CD4-positive, alpha-beta T cell treated with Interferon alpha-2 for 1 hour (primary cell): ENCODE results near the gene ARHGEF28.

ENCODE experiments used
- DNase-seq, 2 donors: peaks; one replicate each; pipeline ENCODE4 v3.0.0-alpha.2; 2020 to 2022

ARHGEF28 gene

DNA sequence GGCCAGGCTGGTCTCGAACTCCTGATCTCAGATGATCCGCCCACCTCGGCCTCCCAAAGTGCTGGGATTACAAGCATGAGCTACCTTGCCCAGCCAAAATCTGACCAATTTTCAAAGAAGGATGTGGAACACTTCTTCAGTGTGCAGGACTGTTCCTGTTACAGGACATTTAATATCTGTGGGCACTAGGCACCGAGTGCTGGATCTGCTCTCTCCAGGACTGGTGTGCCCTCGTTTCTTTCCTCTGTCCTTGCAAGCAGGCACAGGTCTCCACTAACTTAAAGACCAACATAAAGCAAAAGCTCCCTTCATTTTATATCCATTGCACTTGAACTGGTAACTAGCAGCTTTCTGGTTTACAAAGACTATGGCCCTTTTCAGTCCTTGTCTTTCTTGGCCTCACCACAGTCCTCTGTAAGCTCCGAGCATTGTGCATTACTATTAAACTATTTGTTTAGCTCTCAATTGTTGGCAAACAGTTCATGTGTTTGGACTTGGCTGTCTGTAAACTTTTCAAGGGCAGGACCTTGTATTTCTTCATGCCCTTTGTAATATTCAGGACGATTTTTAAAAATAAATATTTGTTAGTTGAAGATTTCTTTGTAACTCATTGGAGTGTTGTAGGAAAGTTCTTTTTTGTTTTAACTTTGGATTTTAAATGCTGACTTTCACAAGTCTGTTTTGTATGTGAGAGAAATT is 37.3 kb downstream of the ARHGEF28 start:
- DNase-seq = no peak

DNA sequence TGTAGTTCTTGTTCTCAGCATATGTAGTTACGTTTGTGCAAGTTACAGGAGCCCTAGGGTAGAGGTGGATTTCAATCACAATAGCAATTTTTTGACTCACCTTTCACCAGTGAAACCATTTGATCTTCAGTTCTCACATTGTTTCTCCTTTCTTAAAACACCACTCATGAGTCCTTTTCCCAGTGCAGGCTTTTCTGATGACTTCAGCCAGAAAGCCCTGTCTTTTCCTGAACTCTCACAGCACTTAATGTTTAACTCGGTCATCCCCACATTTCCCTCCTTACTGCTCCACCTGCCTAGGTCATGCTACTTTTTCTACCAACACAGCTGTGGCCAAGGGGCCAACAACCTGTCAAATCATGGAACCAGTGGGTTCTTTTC is 37.9 kb downstream of the ARHGEF28 start:
- DNase-seq = no peak

DNA sequence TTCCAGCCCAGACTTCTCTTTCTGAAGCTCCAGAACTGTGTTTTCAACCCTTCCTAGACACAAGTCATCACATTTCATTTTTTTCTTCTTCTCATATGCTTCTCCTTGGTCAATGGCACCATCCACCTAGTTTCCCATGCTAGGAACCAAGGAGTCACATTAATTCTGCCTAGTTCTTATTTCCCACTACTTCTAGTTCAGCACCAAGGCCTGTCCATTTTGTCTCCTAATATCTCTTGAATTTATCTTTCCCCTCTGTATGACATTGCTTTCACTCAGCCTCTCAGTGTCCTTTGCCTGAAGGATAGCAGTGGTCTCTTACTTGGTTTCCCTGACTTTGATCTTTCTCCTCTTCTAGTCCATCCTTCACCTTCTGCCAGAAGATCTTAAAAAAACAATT is 38.8 kb downstream of the ARHGEF28 start:
- no peak for DNase-seq

DNA sequence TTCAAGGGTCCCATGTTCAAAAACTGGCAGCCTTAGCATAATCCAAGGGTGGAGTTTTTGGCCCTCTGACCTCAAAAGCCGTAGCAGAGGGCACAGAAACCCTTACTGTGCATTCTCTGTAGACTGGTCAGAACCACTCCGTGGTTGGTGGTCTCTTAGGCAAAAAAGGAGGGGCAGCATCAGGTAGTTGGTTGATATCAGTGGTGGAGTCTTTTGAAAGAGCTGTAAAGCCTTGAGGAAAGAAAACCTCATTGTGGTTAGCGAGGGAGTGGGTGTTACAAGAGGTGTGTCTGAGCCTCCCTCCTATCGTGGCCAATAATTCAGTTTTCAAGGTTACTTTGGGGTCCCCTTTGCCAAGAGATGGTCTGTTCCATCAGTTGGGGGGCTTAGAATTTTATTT is 40.9 kb downstream of the ARHGEF28 start:
- DNase-seq = no peak

DNA sequence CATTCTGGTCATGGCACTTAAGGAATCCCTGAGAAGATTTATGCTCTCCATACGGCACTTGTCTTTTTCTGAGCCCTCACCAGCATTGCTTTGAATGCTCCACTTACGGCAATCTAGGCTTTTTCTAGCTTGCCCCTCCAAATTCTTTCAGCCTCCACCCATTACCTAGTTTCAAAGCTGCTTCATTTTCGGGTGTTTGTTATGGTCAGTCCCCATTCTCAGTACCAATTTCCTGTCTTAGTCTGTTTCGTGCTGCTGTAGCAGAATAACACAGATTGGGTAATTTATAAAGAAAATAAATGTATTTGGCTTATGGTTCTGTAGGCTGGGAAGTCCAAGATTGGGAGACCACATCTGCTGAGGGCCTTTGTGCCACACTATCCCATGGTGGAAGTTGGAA is 42.0 kb downstream of the ARHGEF28 start:
- DNase-seq = no peak

DNA sequence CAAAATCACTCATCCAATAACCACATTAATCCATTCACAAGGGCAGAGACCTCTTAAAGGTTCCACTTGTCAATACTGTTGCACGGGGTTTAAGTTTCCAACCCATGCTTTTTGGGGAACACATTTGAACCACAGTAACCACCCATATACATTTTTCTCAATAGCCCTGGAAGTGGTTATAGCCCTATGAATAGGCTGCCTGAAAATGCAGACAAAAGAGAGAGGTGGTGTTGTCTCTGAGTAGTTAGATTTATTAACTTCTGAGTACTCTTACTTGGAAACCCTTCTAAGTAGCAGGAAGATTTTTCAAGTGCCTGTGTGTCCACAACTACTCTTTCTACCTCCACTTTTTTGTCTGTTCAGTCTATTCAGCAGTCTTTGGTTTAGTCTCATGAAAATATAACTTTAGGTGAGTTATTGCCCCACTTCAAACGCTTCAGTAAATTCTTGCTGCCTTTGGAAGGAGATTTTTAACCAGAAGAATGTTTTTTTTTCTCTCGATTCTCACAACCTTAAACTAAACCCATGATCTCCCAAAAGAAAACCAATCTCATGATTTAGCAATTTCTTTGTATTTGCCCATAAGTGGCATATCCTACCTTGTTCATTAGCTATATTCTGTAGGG is 42.6 kb downstream of the ARHGEF28 start:
- DNase-seq = no peak

DNA sequence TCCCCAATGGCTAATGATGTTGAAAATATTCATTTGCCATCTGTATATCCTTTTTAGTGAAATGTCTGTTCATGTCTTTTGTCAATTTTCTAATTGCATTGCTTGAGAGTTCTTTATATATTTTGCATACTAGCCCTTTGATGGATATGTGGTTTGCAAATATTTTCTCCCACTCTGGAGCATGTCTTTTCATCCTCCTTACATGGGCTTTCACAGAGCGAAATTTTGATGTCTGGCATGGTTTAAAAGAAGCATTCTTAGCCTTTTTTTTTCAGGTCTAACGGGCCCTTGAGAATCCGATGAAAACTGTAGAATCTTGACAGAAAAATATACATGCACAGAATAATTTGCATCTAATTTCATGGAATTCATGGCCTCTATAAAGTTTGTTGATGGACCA is 44.7 kb downstream of the ARHGEF28 start:
- DNase-seq = no peak

DNA sequence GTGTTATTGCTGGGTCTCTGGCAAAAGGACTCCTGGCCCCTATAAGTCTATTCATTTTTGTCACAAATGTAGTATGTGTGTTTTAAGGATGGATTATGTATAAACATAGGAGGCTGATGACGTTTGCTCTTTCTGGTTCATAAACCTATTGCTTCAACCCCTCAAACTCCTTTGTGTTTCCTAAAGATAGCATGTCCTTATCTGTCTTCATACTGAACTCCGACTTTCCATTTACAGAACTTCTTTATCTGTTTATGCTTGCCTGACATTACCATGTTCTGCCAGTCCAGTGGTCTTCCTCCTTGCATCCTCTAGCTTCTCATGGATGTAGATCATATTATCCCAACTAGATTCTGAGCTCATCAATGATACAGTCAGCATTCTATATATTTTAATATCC is 46.1 kb downstream of the ARHGEF28 start:
- DNase-seq = no peak

DNA sequence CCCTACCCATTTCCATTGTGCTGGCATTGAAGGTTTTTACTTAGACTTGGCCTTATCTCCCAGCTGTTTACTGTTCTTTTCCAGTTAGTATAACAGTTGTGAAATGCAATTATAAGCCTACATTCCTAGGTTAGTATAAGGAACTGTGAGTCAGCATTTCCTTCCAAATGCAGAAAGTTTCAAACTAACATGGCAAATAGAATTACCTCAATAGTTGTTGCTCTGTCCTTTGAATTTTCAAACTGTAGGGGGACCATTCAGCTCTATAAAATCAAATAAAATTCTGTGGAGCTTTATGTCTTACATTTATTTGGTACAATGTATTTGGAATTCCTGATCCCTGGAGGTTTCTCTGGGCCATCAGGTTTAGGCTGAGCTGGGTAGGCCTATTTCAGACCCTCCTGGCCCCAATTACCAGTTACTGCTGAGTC is 47.2 kb downstream of the ARHGEF28 start:
- no peak for DNase-seq

DNA sequence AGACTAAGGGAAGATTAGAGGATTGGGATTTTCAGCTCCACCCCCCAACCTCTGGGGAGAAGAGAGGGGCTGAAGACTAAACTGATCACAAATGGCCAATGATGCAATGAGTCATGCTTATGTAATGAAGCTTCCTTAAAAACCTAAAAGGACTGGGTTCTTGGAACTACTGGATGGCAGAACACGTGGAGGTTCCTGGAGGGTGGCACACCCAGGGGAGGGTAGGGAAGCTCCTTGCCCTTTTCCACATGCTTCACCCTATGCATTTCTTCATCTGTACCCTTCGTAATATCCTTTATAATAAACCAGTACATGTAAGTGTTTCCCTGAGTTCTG is 48.6 kb downstream of the ARHGEF28 start:
- no peak for DNase-seq

DNA sequence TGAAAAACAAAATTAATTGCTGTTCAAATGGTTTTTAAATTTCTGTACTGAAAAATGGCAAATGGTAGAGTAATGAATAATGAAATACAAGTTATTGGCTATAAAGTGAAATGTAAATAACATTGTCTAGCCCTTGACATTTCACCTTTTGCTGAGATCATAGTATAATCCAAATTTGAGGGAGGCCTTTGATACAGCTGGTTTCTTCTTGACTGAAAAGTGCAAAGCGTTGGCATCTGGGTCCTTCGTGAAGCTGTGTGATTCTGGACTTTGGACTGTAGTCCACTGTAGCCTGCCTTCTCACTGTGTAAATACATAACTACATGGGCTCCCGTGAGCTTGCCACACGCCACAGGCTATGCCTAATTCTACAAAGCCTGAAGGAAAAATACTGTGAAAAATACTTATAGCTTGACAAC is 52.3 kb downstream of the ARHGEF28 start:
- DNase-seq = no peak

DNA sequence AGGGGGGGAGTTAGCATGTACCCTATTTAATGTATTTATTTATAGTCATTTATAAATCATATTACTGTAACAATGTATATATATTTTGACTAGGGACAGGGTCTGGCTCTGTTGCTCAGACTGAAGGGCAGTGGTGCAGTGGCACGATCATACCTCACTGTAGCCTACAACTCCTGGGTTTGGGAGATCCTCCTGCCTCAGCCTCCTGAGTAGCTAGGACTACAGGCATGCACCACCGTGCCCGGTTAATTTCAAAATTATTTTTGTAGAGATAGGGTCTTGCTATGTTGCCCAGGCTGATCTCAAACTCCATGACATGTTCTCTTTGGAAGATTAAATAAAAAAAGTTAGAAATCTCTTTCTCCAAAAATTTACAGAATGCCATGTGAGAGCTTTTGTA is 52.8 kb downstream of the ARHGEF28 start:
- no peak for DNase-seq

DNA sequence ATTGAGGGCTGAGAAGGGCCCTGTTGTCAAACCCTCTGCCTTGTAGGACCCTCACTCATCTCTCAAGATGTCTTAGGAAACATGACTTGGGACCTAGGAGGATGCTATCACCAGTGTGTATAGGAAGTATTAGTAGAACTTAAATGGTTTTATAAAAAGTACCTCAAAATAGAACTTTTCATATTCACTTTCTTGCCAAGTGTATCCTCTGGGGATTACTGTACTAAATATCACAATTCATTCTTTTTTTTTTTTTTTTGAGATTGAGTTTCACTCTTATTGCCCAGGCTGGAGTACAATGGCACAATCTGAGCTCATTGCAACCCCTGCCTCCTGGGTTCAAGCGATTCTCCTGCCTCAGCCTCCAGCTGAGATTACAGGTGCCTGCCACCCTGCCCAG is 56.2 kb downstream of the ARHGEF28 start:
- no peak for DNase-seq

DNA sequence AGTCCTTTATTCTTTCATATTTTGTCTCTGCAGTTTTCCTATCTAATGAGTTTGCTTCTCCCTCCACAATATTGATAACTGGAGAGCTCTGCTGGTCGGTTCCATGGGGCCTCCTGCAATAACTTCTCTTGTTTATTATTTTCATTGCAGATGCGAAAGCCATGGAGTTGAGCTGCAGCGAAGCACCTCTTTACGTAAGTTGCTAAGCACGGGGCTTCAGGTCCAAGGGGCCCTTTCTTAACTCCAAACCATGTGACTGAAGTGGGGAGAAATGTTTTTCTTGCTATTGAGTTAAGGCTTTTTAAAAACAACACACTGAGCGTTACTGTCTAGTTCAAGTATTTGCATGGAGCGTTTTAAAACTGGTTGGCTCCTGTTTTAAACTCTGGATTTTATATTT is 58.7 kb downstream of the ARHGEF28 start:
- DNase-seq = no peak

DNA sequence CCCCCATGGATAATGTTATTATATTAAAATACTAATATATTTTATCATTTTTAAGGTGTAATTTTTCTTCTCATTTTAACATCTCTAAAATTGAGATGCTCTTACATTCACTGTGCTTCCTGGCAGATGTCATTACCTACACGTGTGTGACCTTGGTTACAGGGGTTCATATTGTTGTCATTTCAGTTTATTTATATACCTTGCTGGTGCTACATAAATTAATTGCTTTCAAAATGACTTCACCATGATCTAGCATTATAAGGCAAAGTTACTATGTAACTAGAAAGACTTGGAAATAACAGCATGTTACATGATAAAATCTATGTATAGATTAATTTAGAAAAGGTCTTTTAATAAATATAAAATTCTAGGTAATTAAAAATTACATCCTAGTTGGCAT is 60.9 kb downstream of the ARHGEF28 start:
- DNase-seq = no peak

DNA sequence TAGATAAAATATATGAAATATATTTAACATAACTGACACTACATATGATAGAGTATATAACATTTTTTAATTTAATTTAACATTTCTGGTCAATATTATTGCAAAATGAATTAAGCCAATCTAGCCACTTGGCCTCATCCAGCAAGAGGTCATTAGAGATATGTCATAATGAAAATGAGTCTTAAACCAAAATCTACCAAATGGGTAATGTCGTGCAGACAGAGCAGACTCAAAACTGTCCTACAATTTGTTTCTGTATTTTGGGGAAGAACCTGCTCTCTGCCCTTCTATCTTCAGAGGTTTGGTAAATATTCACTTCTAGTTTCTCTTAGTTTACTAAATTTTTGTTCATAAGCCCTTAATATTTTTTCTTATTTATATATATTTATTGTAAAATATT is 61.4 kb downstream of the ARHGEF28 start:
- DNase-seq = no peak

DNA sequence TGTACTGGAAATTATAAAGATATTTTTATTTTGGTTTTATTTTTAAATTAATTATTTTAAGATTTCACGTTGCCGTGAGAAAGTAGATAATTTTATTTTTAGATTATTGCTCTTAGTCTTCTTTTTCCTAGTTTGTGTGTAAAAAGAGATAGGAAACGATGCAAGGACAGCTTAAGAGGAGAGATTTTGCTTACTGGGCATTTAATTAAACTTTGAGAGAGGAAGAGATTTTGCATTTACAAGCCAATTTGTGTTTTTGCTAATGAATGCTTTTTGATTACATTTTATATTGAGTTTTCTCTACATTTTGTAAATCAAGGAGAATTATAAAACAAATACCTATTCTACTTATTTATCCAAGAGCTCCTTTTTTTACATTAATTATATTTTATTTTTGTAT is 64.0 kb downstream of the ARHGEF28 start:
- DNase-seq = no peak

DNA sequence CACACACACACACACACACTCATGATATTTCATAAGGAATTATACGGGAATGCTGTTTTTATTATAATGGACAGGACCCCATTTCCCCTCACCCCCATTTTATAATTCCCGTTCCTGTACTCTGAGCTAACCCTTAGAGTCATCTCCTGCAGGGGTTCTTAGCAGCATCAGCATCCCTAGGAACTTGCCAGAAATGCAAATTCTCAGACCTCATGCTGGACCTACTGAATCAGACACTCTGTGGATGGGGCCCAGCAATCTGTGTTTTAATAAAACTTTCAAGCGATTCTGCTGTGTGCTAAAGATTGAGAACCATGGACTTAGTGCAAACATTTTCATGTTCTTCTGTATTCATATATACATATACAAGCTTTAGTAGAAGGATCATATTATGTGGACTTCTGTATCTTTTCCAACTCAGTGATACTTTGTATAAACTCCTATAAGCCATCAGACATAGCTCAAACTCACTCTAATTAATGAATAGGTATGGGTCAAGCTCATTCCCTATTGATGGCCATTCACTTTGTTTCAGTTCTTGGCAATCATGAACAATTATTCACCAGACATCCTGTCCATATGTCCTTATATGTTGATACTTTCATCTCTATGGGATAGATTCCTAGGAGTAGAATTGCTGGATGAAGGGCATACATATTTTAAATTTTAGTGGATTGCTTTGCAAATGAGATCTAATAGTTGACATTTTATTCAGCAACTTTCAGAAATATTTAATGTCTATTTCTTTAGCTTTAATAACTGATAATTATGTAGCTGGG is 65.5 kb downstream of the ARHGEF28 start:
- no peak for DNase-seq

DNA sequence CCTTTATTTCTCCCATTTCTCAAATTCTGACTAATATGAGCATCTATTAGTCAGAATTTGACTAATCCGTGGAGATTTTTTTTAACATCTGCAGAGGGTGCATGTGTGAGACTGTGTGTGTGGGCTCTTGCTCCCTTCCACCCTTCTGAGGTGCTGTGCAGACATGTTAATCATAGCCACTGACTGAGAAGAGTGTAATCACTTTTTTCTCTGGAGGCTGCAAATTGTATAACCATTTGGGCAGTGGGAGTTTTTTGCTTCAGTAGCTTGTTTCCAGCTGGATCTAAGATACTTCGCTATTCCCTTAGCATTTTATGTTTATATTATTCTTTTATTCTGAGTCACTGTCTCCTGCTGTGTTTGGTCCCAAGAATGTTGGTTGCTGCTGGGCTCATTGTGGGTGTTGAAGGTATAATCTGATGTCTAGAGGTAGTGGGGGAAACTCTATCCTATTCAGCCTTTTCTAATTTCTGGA is 66.2 kb downstream of the ARHGEF28 start:
- no peak for DNase-seq

DNA sequence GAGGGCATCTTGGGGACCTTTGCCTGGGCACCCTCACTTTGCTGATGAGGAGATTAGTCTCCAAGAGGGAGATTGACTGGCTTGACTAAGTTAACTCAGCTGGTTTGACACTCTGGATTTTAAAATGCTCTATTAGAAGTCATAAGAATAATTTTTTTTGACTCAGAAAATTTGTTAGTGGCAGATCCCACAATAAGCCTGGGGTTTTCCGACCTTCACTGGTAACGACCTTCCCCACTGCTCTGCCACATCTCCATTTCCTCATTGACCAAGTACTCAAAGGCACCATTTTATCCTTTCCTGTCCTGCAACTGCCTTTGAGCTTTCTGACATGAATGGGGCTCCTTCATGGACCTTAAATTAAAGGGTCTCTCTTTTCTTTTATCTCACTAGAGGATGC is 67.0 kb downstream of the ARHGEF28 start:
- no peak for DNase-seq

DNA sequence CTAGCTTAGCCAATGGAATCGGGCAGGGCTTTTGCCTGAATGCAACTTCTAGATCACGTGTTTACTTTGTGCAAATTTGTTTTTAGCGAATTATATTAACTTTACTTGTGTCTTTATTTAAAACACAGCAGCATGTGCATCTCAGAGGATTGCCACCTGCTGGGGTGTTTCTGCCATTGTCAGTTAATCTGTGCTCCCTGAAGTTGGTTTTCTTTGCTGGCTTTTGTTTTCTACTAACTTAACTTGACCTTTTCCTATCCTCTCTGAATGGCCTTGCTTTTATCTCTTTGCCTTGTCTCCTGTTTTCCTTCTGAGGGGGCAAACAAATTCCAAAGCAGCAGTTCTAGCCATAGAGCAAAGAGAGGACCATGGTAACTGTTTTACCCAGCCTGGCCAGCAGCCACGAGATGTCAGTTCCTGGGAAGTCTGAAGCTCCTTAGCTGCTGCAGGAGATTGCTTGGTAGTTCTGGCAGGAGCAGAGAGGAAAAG is 67.6 kb downstream of the ARHGEF28 start:
- DNase-seq = peak in 1 of 2 donors; percentile 9

DNA sequence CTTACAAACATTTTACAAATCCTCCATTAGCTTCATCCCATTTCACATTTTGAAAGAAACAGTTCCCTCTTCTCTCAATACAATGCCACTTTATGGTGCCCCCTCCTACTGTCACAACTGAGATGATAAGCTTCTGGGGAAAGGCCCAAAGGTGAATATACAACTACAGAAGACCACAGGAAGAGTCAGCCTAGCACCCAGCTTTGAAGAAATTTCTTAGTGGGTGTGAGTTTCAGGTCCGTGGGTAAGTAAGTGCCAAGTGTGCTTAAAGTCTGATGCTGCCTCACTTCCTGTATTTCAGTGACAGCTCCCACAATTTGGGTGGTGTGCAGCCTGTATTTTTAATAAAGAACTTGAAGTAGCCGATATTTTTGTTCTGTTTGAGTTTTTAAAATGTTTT is 68.1 kb downstream of the ARHGEF28 start:
- DNase-seq = peak in 1 of 2 donors; percentile 42

DNA sequence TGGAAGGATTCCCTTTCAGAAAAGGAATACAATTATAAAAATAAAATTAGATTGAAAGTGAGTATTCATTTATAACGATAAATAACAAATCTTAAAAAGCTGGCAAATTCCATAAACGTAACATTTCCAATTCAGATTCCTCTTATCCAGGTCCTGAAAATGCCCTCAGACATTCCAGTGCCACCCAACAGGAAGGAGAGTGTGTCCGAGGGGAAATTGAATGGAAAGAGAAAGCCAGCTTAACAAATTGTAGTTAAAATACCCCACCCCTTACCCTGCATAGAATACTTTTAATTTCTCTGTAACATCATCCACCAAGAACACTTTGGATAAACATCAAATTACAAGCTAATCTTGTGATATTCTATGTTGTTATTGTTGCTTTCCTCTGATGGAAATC is 72.0 kb downstream of the ARHGEF28 start:
- DNase-seq = no peak

DNA sequence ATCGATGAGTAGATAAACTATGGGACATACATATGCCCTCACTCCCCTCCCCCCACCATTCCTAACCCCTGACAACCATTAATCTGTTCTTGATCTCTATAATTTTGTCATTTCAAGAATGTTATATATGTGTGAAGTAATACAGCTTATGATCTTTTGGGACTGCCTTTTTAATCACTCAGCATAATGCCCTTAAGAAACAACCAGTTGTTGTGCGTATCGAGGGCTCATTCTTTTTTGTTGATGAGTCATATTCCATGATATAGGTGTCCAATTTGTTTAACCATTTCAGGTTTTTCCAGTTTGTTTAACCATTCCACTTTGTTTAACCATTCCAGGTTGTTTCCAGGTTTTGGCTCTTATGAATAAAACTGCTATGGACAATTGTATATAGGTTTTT is 75.6 kb downstream of the ARHGEF28 start:
- DNase-seq = no peak
